Left ventricle myocardium inferior (tissue), 1 donor: ENCODE measurements around the gene SYCP3. TPM values are rescaled to one million over a fixed set of nuclear protein-coding genes. Genes with fewer than 3 reads are reported as not detected.

Source experiments
- DNase-seq: peaks from one replicate; pipeline ENCODE4 v3.0.0-alpha.2; 2020
- H3K27ac ChIP-seq: fragments of 200-600 bp; replicated peaks from 2 replicates; pipeline ENCODE4 v1.8.0; 2021
- H3K27me3 ChIP-seq: fragments of 200-600 bp; 2 replicates; pipeline ENCODE4 v1.8.0; 2021; ENCODE audit warnings: low read depth
- H3K36me3 ChIP-seq: fragments of 200-600 bp; 2 replicates; pipeline ENCODE4 v1.8.0; 2021
- H3K4me1 ChIP-seq: fragments of 200-600 bp; 2 replicates; pipeline ENCODE4 v1.8.0; 2021
- H3K4me3 ChIP-seq: fragments of 200-600 bp; 2 replicates; pipeline ENCODE4 v1.8.0; 2021; ENCODE audit warnings: mild to moderate bottlenecking, moderate library complexity
- H3K9me3 ChIP-seq: fragments of 200-600 bp; replicated peaks from 2 replicates; pipeline ENCODE4 v1.8.0; 2021
- intact Hi-C: fragments of 100-400 bp; cut with micrococcal nuclease; formaldehyde crosslinking; loops from one replicate; pipeline ENCODE4 v1.11.0; 2022
- total RNA-seq: library from RNA; stranded (reverse); fragmentation: NEBNext Ultra II Directional; extraction: Animal tissue kit (Norgen Biotek cat#: 25700); gene quantifications from one replicate; pipeline ENCODE4 v1.2.1, GENCODE V29; 2021
- TF ChIP-seq, protein P1 (sequence below): fragments of 200-600 bp; IDR thresholded peaks from 2 replicates; pipeline ENCODE4 v1.8.0; 2021; ENCODE audit warnings: antibody characterized with exemption, mild to moderate bottlenecking, borderline replicate concordance
- donor health status: DM: no; HTN: yes; CAD: no; lungs with severe emphysema.

SYCP3 gene
- total RNA-seq, 1 donor from 2014 or later: not detected

- H3K9me3 ChIP-seq: no peaks in the 10 kb centered on the region
- DNase-seq: peak; percentile 23
- no peaks in the 10 kb centered on the region for H3K27me3 ChIP-seq
- H3K4me3 ChIP-seq: no peak overlapping the region
- peaks cover 20% of the 10 kb centered on the region for H3K4me1 ChIP-seq
- peak overlapping the region; percentile 47 for H3K27ac ChIP-seq
- H3K36me3 ChIP-seq: peaks cover 6% of the 10 kb centered on the region
- intact Hi-C loops: no loop called here
- TF ChIP-seq, protein P1, sequence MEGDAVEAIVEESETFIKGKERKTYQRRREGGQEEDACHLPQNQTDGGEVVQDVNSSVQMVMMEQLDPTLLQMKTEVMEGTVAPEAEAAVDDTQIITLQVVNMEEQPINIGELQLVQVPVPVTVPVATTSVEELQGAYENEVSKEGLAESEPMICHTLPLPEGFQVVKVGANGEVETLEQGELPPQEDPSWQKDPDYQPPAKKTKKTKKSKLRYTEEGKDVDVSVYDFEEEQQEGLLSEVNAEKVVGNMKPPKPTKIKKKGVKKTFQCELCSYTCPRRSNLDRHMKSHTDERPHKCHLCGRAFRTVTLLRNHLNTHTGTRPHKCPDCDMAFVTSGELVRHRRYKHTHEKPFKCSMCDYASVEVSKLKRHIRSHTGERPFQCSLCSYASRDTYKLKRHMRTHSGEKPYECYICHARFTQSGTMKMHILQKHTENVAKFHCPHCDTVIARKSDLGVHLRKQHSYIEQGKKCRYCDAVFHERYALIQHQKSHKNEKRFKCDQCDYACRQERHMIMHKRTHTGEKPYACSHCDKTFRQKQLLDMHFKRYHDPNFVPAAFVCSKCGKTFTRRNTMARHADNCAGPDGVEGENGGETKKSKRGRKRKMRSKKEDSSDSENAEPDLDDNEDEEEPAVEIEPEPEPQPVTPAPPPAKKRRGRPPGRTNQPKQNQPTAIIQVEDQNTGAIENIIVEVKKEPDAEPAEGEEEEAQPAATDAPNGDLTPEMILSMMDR: no peak
Observed at GRCh38 chr12:101777978-101778377, 38.7 kb upstream of the SYCP3 start.

DNA sequence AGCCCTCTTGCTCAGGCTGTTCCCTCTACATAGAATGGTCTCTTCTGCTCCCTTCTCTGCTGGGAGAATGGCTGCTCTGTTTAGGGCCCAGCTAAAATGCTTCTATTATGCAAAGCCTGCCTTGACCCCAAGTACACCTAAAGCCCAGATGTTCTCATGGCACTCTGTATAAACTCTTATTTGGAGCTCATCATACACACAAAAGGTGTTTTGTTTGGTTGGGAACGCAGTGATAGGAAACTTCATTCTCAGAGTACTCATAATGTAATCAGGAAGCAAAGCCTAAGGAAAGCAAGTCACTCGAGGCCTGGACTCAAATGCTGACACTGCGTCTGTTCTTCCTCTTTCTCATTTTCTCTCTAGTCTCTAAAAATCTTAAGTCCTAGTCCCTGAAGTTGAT, 38.2 kb upstream of the SYCP3 start:
- TF ChIP-seq, protein P1: no peak
- H3K36me3 ChIP-seq: peaks cover 6% of the 10 kb centered on the region
- no peaks in the 10 kb centered on the region for H3K27me3 ChIP-seq
- DNase-seq: no peak
- H3K4me1 ChIP-seq: peaks cover 15% of the 10 kb centered on the region
- H3K4me3 ChIP-seq: no peak overlapping the region
- intact Hi-C loops: no loop called here
- peak overlapping the region; percentile 47 for H3K27ac ChIP-seq
- no peaks in the 10 kb centered on the region for H3K9me3 ChIP-seq

DNA sequence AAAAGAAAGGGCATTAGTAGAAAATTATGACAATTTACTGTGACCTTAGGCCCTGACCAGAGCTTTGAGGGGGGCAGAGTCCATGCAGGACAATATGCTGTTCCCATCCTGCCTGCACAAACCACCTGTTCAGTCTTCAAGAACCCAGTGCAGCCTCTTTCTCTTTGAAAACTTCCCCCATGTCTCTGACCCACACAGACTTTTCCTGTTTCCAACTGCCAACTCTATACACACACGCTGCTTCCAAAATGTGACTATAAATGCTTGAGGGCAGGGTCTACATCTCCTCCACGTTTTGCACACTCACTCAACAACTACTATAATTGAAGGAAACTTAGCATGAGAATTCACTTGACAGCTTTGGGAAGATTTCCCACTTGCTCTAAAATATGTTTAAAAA, 36.6 kb upstream of the SYCP3 start:
- Histone ChIP-seq H3K9me3 (no peaks in the 10 kb centered on the region), H3K4me3 (no peak overlapping the region), H3K36me3 (peaks cover 10% of the 10 kb centered on the region), H3K27me3 (no peaks in the 10 kb centered on the region), H3K27ac (no peak overlapping the region), H3K4me1 (peaks cover 15% of the 10 kb centered on the region)
- TF ChIP-seq, protein P1: no peak
- DNase-seq: no peak
- intact Hi-C loops: no loop called here

GRCh38 chr12:101773650-101774162, 34.4 kb upstream of the SYCP3 start:
- TF ChIP-seq, protein P1: peak; percentile 96
- H3K4me3 ChIP-seq: no peak overlapping the region
- no peaks in the 10 kb centered on the region for H3K9me3 ChIP-seq
- H3K36me3 ChIP-seq: peaks cover 18% of the 10 kb centered on the region
- DNase-seq: peak; percentile 22
- intact Hi-C loops: loop anchor here (5.0 kb wide), 1 partner anchor 59 kb away; the partner anchor contains the start of gene GNPTAB
- H3K4me1 ChIP-seq: peaks cover 15% of the 10 kb centered on the region
- H3K27ac ChIP-seq: no peak overlapping the region
- no peaks in the 10 kb centered on the region for H3K27me3 ChIP-seq

DNA sequence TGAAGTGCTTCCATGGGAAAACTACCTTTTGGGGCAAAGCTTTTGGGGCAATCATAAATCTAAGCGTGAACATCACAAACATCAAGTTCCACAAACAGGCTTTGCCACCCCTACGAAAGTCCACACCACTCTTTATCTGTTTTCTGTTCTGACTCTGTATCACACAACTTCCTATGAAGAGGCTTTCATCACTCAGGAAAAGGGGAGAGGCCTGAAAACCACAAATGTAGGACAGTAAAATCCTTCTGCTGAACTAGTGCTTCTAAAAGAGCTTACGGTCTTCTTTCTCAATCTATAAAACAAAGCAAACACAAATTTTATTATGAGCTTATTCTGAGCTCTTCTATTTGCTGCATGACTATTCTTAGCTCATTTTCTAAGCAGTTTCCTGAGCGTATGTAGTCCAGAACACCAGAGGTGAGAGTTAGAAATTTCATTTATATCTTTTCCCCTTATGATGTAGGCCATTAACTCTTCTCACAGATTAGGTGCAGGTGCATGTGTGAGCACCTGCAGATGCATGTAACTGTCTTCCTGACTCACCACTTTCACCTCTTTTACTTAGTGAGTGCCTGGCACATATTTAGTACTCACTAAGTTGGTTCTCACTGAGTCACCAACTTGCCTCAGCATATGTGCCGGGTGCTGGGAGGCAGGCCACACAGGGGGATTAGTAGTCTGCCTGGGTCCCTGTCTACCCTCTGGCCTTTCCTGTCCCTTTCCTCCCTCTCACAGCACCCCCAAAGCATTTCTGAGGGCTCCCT, 32.9 kb upstream of the SYCP3 start:
- TF ChIP-seq, protein P1: no peak
- intact Hi-C loops: loop anchor here (5.0 kb wide), 1 partner anchor 60 kb away; the partner anchor contains the start of gene GNPTAB
- Histone ChIP-seq H3K27ac (no peak overlapping the region), H3K27me3 (no peaks in the 10 kb centered on the region), H3K4me1 (peaks cover 2% of the 10 kb centered on the region), H3K9me3 (no peaks in the 10 kb centered on the region), H3K36me3 (peaks cover 26% of the 10 kb centered on the region), H3K4me3 (no peak overlapping the region)
- no peak for DNase-seq
